Suprapubic skin (tissue), 4 donors: ENCODE results near the gene LIPC. TPM values are rescaled to one million over a fixed set of nuclear protein-coding genes. Genes with fewer than 3 reads are reported as not detected.

Source experiments
- DNase-seq, 2 donors: peaks; one replicate each; pipeline ENCODE4 v3.0.0-alpha.2; 2019; ENCODE audit warnings: low spot score in 2 of 2
- H3K27ac ChIP-seq: fragments of 200-600 bp; sonication (generic); one replicate; pipeline ENCODE4 v1.5.1; 2019
- H3K27me3 ChIP-seq: fragments of 200-600 bp; sonication (generic); one replicate; pipeline ENCODE4 v1.5.1; 2019
- H3K36me3 ChIP-seq: fragments of 200-600 bp; sonication (generic); one replicate; pipeline ENCODE4 v1.5.1; 2019
- H3K4me1 ChIP-seq: fragments of 200-600 bp; sonication (generic); one replicate; pipeline ENCODE4 v1.5.1; 2019
- H3K4me3 ChIP-seq: fragments of 200-600 bp; sonication (generic); one replicate; pipeline ENCODE4 v1.5.1; 2019; ENCODE audit warnings: mild to moderate bottlenecking
- H3K9me3 ChIP-seq: fragments of 200-600 bp; sonication (generic); one replicate; pipeline ENCODE4 v1.5.1; 2019
- EP300 ChIP-seq: sonication (generic); formaldehyde crosslinking; IDR thresholded peaks from one replicate; pipeline ENCODE4 v1.6.1; 2017; ENCODE audit warnings: antibody characterized with exemption
- POLR2A ChIP-seq, 2 donors: fragments of 450-650 bp; IDR thresholded peaks; one replicate each; pipeline ENCODE4 v1.6.1; 2017; ENCODE audit warnings: antibody characterized with exemption in 2 of 2, mild to moderate bottlenecking in 2 of 2, moderate library complexity in 2 of 2
- POLR2AphosphoS5 ChIP-seq, 3 donors: sonication (generic); formaldehyde crosslinking; IDR thresholded peaks; one replicate each; pipeline ENCODE4 v1.6.1; 2017; ENCODE audit warnings: antibody characterized with exemption in 3 of 3
- WGBS: methylation state at CpG from one replicate; pipeline ENCODE4 v1.1.5; 2018; 5-methylcytosine and 5-hydroxymethylcytosine counted together
- total RNA-seq, 4 donors: library from RNA; depleted of rRNA; stranded (reverse); fragments of >200 nt; gene quantifications; one replicate each; pipeline ENCODE4 v1.1.0, GENCODE V29; 2016
- TF ChIP-seq, protein P1 (sequence below), 2 donors: fragments of 200-600 bp in 1 of 2; fragments of 450-650 bp in 1 of 2; sonication (generic) in 1 of 2; IDR thresholded peaks; one replicate each; pipeline ENCODE4 v1.5.1; 2016 to 2019; ENCODE audit warnings: antibody characterized with exemption in 2 of 2, mild to moderate bottlenecking in 1 of 2, moderate library complexity in 1 of 2

The LIPC gene
- total RNA-seq, 4 donors from 2014 or later = 0.26 to 0.96 TPM; not detected in 2

DNA sequence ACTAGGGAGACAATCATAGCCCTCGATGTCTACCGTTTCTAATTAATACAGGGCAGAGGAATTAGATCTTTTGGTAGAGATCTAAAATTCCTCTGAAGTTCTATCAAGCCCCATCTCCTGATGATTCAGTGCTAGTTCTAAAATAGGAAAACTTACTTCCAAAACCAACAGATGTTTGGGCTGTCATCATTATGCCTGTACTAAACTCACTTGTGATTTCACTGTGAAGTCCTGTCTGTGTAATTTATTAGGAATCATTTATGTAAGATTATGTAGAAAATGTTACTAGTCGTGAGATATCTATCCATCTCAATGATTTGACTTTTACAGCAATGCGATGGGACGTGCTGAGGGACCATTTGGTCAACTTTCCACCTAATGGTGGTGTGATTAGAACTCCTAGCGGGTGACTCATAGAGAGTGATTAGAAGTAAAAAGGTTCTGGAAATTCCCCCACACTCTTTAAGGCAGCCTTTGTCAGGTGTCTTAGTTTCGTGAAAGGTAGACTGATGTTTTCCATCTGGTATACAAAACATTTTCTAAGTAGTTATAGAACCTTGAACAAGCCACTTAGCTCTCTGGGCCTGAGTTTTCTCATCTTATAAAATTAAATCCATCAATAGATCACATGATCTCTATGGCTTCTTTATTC is 34.2 kb downstream of the LIPC start:
- TF ChIP-seq EP300 = no peak
- TF ChIP-seq, protein P1, sequence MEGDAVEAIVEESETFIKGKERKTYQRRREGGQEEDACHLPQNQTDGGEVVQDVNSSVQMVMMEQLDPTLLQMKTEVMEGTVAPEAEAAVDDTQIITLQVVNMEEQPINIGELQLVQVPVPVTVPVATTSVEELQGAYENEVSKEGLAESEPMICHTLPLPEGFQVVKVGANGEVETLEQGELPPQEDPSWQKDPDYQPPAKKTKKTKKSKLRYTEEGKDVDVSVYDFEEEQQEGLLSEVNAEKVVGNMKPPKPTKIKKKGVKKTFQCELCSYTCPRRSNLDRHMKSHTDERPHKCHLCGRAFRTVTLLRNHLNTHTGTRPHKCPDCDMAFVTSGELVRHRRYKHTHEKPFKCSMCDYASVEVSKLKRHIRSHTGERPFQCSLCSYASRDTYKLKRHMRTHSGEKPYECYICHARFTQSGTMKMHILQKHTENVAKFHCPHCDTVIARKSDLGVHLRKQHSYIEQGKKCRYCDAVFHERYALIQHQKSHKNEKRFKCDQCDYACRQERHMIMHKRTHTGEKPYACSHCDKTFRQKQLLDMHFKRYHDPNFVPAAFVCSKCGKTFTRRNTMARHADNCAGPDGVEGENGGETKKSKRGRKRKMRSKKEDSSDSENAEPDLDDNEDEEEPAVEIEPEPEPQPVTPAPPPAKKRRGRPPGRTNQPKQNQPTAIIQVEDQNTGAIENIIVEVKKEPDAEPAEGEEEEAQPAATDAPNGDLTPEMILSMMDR (IDR thresholded peaks at IDR 0.05) = no peak
- no peak for TF ChIP-seq POLR2A (IDR thresholded peaks at IDR 0.05)
- TF ChIP-seq POLR2AphosphoS5 (IDR thresholded peaks at IDR 0.05) = no peak
- H3K36me3 ChIP-seq = no peaks in the 10 kb centered on the region
- no peak overlapping the region for H3K4me3 ChIP-seq
- H3K9me3 ChIP-seq = no peaks in the 10 kb centered on the region
- no peak for DNase-seq
- no peaks in the 10 kb centered on the region for H3K27me3 ChIP-seq
- H3K4me1 ChIP-seq = peaks cover 3% of the 10 kb centered on the region
- WGBS = 81% methylated on average over 7 of the region's 7 CpGs
- no peak overlapping the region for H3K27ac ChIP-seq

DNA sequence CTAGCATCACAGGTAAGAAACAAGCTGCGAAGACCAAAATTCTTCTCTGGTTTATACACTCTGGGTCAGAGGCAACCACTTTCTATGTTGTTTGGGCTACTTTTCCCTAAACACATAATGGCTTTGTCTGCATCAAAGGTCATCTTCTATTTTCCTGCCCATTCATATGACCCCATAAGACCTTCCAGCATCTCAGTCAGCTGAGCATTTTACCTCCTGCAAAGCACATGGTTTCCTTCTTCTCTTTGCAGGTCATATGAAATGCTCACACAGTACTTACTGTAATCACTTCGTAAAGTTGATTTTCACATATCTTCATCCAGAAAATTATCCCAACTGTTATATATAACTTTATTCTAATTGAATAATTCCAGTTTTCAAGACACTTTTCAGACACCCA is 34.8 kb downstream of the LIPC start:
- Histone ChIP-seq H3K9me3 (no peaks in the 10 kb centered on the region), H3K27me3 (no peaks in the 10 kb centered on the region), H3K4me3 (no peak overlapping the region), H3K36me3 (no peaks in the 10 kb centered on the region), H3K27ac (no peak overlapping the region), H3K4me1 (peaks cover 3% of the 10 kb centered on the region)
- DNase-seq = no peak
- TF ChIP-seq POLR2AphosphoS5 (IDR thresholded peaks at IDR 0.05) (no peak), EP300 (no peak), POLR2A (IDR thresholded peaks at IDR 0.05) (no peak)
- TF ChIP-seq, protein P1 (IDR thresholded peaks at IDR 0.05) = no peak
- 98% methylated on average over 2 of the region's 2 CpGs for WGBS

DNA sequence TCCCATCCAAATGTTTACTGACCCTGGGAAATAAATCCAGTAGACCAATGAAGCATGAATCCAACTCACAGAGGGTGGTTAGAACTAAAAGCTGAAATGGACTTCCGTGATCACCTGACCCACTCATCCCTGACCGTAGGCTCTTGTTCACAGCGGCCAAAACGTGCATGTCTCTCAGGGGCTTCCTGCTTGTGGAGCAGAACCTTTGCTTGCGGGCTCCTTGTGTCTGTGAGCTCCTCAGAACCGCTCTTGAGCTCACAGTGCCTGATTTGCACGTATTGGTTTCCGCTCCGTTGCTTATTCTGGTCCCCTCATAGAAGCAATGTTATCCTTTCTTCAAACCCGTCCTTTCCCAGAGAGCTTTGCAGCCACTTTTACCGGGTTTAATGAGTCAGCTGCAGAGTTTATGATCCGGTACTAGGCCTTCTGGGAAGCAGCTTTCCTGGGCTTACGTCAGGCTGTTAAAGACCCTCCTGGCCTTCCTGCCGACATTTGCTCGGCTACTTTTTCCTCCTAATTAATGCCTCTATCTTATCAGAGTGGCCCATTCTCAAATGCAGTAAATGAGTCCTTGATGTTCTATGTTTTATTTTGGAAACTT is 35.4 kb downstream of the LIPC start:
- no peaks in the 10 kb centered on the region for H3K9me3 ChIP-seq
- H3K4me3 ChIP-seq = no peak overlapping the region
- no peaks in the 10 kb centered on the region for H3K27me3 ChIP-seq
- H3K4me1 ChIP-seq = peaks cover 3% of the 10 kb centered on the region
- H3K27ac ChIP-seq = no peak overlapping the region
- 85% methylated on average over 15 of the region's 15 CpGs for WGBS
- DNase-seq = no peak
- no peaks in the 10 kb centered on the region for H3K36me3 ChIP-seq
- TF ChIP-seq, protein P1 (IDR thresholded peaks at IDR 0.05) = no peak
- TF ChIP-seq EP300 (no peak), POLR2A (IDR thresholded peaks at IDR 0.05) (no peak), POLR2AphosphoS5 (IDR thresholded peaks at IDR 0.05) (no peak)

DNA sequence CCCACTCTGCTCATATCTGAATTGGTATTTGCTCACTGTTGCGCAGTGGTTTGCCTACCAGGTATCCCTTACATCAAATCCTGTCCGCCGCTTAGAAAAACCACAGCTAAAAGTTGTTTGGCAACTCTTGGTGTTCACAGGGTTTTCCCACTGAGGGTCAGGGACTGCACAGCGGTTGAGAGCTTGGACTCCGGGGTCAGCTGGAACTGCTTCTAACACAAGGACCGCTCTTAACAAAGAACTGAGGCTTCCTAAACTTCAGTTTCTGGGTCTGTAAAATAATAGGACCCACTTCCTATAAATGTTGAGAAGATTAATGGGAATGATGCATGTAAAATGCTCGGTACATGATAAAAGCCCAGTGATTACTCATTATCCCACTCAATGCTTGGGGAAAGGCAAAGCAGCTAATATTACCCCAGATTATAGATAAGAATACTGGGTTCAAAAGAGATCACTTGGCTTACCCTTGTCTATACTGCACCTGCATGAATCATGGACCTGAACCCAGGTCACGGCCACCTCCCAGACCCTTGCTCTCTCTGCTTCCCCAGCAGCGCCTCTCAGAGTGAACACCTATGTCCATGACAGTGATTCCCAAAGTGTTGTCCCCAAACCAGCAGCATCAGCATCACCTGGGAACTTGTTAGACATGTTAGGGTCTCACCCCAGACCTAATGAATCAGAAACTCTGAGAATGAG is 36.1 kb downstream of the LIPC start:
- 93% methylated on average over 9 of the region's 9 CpGs for WGBS
- no peaks in the 10 kb centered on the region for H3K9me3 ChIP-seq
- peaks cover 6% of the 10 kb centered on the region for H3K4me1 ChIP-seq
- DNase-seq = no peak
- H3K36me3 ChIP-seq = no peaks in the 10 kb centered on the region
- no peak overlapping the region for H3K4me3 ChIP-seq
- H3K27ac ChIP-seq = no peak overlapping the region
- TF ChIP-seq POLR2A (IDR thresholded peaks at IDR 0.05) = no peak
- no peak for TF ChIP-seq EP300
- TF ChIP-seq, protein P1 (IDR thresholded peaks at IDR 0.05) = no peak
- TF ChIP-seq POLR2AphosphoS5 (IDR thresholded peaks at IDR 0.05) = no peak
- no peaks in the 10 kb centered on the region for H3K27me3 ChIP-seq
